Breast epithelium (tissue), 4 donors: ENCODE results near the gene KDM6A. TPM values are rescaled to one million over a fixed set of nuclear protein-coding genes. Genes with fewer than 3 reads are reported as not detected.
A peak's percentile ranks its signal among the peaks of the same experiment; 100 is the strongest.

Experiments used
- DNase-seq, 2 donors: peaks; one replicate each; pipeline ENCODE4 v3.0.0-alpha.2; 2019; ENCODE audit warnings: low spot score in 2 of 2
- H3K27ac ChIP-seq, 2 donors: fragments of 200-600 bp; sonication (generic) in 1 of 2; one replicate each; pipeline ENCODE4 v1.5.1; 2016 to 2019; ENCODE audit warnings: mild to moderate bottlenecking in 1 of 2
- H3K27me3 ChIP-seq, 2 donors: fragments of 200-600 bp; sonication (generic) in 1 of 2; one replicate each; pipeline versions ENCODE4 v1.5.1 to v1.6.0; 2017 to 2019; ENCODE audit warnings: control low read depth in 1 of 2, mild to moderate bottlenecking in 1 of 2
- H3K36me3 ChIP-seq: fragments of 200-600 bp; one replicate; pipeline ENCODE4 v1.5.1; 2019
- H3K4me1 ChIP-seq, 2 donors: fragments of 200-600 bp; sonication (generic); one replicate each; pipeline ENCODE4 v1.5.1; 2016 to 2019; ENCODE audit warnings: control low read depth in 1 of 2
- H3K4me3 ChIP-seq, 3 donors: fragments of 200-600 bp; sonication (generic); 1 replicate in 2 of 3; 2 replicates in 1 of 3; pipeline ENCODE4 v1.5.1; 2016 to 2019; ENCODE audit warnings: mild to moderate bottlenecking in 3 of 3, moderate library complexity in 2 of 3
- H3K9me3 ChIP-seq, 2 donors: fragments of 200-600 bp; sonication (generic) in 1 of 2; one replicate each; pipeline ENCODE4 v1.5.1; 2016 to 2019; ENCODE audit warnings: control low read depth in 1 of 2
- CTCF ChIP-seq, 3 donors: fragments of 450-650 bp; IDR thresholded peaks; one replicate each; pipeline ENCODE4 v1.5.1; 2016 to 2017; ENCODE audit warnings: antibody characterized with exemption in 3 of 3, mild to moderate bottlenecking in 3 of 3, moderate library complexity in 3 of 3
- POLR2A ChIP-seq: fragments of 450-650 bp; IDR thresholded peaks from one replicate; pipeline ENCODE4 v1.6.1; 2016; ENCODE audit warnings: antibody characterized with exemption, mild to moderate bottlenecking, moderate library complexity
- POLR2AphosphoS5 ChIP-seq, 3 donors: sonication (generic); formaldehyde crosslinking; IDR thresholded peaks; one replicate each; pipeline ENCODE4 v1.6.1; 2017; ENCODE audit warnings: antibody characterized with exemption in 3 of 3
- intact Hi-C: fragments of 100-400 bp; cut with DNase I; formaldehyde crosslinking; loops from one replicate; pipeline ENCODE4 v1.15.1; 2023; ENCODE audit warnings: low total_unique reads
- total RNA-seq, 3 donors: library from RNA; depleted of rRNA; stranded (reverse); fragments of >200 nt; gene quantifications; one replicate each; pipeline ENCODE4 v1.1.0, GENCODE V29; 2016

The KDM6A gene
- total RNA-seq, 3 donors from 2014 or later, result 27.4 to 109 (median 65.5) TPM

- no peaks in the 10 kb centered on the region for H3K9me3 ChIP-seq
- H3K4me1 ChIP-seq, result peaks cover 3 to 12% of the 10 kb centered on the region in 2 donors
- H3K4me3 ChIP-seq, result peak overlapping the region in 2 of 3 donors; percentile 75 to 97
- no peaks in the 10 kb centered on the region for H3K36me3 ChIP-seq
- peak overlapping the region in 1 of 2 donors; percentile 11 for H3K27ac ChIP-seq
- DNase-seq, result no peak
- intact Hi-C loops, result no loop called here
- H3K27me3 ChIP-seq, result no peaks in the 10 kb centered on the region
- no peak for TF ChIP-seq POLR2AphosphoS5 (IDR thresholded peaks at IDR 0.05)
- no peak for TF ChIP-seq CTCF (IDR thresholded peaks at IDR 0.05)
- TF ChIP-seq POLR2A, result no peak
Measured at GRCh38 chrX:44876086-44876485, 3.1 kb downstream of the KDM6A start.

- TF ChIP-seq POLR2A (no peak), CTCF (IDR thresholded peaks at IDR 0.05) (no peak), POLR2AphosphoS5 (IDR thresholded peaks at IDR 0.05) (no peak)
- peaks cover 3 to 12% of the 10 kb centered on the region in 2 donors for H3K4me1 ChIP-seq
- DNase-seq, result no peak
- intact Hi-C loops, result no loop called here
- H3K4me3 ChIP-seq, result no peak overlapping the region
- H3K27ac ChIP-seq, result no peak overlapping the region
- H3K9me3 ChIP-seq, result no peaks in the 10 kb centered on the region
- no peaks in the 10 kb centered on the region for H3K27me3 ChIP-seq
- no peaks in the 10 kb centered on the region for H3K36me3 ChIP-seq
Measured at GRCh38 chrX:44876767-44877166, 3.8 kb downstream of the KDM6A start.

GRCh38 chrX:44878780-44879179, 5.8 kb downstream of the KDM6A start:
- peaks cover 3 to 12% of the 10 kb centered on the region in 2 donors for H3K4me1 ChIP-seq

GRCh38 chrX:44881549-44881948, 8.6 kb downstream of the KDM6A start:
- Histone ChIP-seq H3K27ac (no peak overlapping the region), H3K36me3 (no peaks in the 10 kb centered on the region), H3K4me3 (no peak overlapping the region), H3K27me3 (no peaks in the 10 kb centered on the region), H3K9me3 (no peaks in the 10 kb centered on the region), H3K4me1 (peaks cover 0 to 6% of the 10 kb centered on the region in 2 donors)
- intact Hi-C loops, result no loop called here
- no peak for DNase-seq
- no peak for TF ChIP-seq POLR2A
- no peak for TF ChIP-seq POLR2AphosphoS5 (IDR thresholded peaks at IDR 0.05)

More at GRCh38 chrX:44878780-44879179, 5.8 kb downstream of the KDM6A start:
- TF ChIP-seq POLR2A, result no peak
- no peak for TF ChIP-seq POLR2AphosphoS5 (IDR thresholded peaks at IDR 0.05)
- TF ChIP-seq CTCF (IDR thresholded peaks at IDR 0.05), result no peak
- intact Hi-C loops, result no loop called here
- Histone ChIP-seq H3K36me3 (no peaks in the 10 kb centered on the region), H3K9me3 (no peaks in the 10 kb centered on the region), H3K4me3 (no peak overlapping the region), H3K27ac (no peak overlapping the region), H3K27me3 (no peaks in the 10 kb centered on the region)
- no peak for DNase-seq

GRCh38 chrX:44882635-44883034, 9.6 kb downstream of the KDM6A start:
- no peak overlapping the region for H3K27ac ChIP-seq
- H3K36me3 ChIP-seq, result no peaks in the 10 kb centered on the region
- DNase-seq, result no peak
- H3K27me3 ChIP-seq, result no peaks in the 10 kb centered on the region
- H3K4me1 ChIP-seq, result peaks cover 0 to 6% of the 10 kb centered on the region in 2 donors
- TF ChIP-seq CTCF (IDR thresholded peaks at IDR 0.05) (no peak), POLR2AphosphoS5 (IDR thresholded peaks at IDR 0.05) (no peak), POLR2A (no peak)
- H3K9me3 ChIP-seq, result no peaks in the 10 kb centered on the region
- no peak overlapping the region for H3K4me3 ChIP-seq
- intact Hi-C loops, result no loop called here

GRCh38 chrX:44884944-44885343, 12.0 kb downstream of the KDM6A start:
- no peak for DNase-seq
- Histone ChIP-seq H3K27me3 (no peaks in the 10 kb centered on the region), H3K27ac (no peak overlapping the region), H3K4me1 (no peaks in the 10 kb centered on the region), H3K9me3 (no peaks in the 10 kb centered on the region), H3K4me3 (no peak overlapping the region), H3K36me3 (no peaks in the 10 kb centered on the region)
- TF ChIP-seq CTCF (IDR thresholded peaks at IDR 0.05) (no peak), POLR2A (no peak), POLR2AphosphoS5 (IDR thresholded peaks at IDR 0.05) (no peak)
- intact Hi-C loops, result no loop called here
